ENCODE measurements around the gene ZAP70. TPM values are rescaled to one million over a fixed set of nuclear protein-coding genes. Genes with fewer than 3 reads are reported as not detected.
"Not testable (repeated sequence)": the region's sequence is repeated elsewhere in the genome, so short reads cannot be mapped to it uniquely, and the experiment has no call there.

The ZAP70 gene
- total RNA-seq, 2 experiments from 2014 or later: 218 TPM

GRCh38 chr2:97673915-97674283 lies 39.5 kb upstream of the ZAP70 start:
- H3K4me1 Mint-ChIP-seq (ENCODE audit: low read depth): peaks cover 31% of the 10 kb centered on the region
- peak overlapping the region; percentile 6 for H3K4me3 Mint-ChIP-seq
- ChIA-PET CTCF (interaction anchor here (1.0 to 1.7 kb wide), 2 partner anchors 23 to 83 kb away, joined by 5 to 9 read pairs; no protein-coding TSS in a partner anchor), POLR2A (interaction anchor here (0.7 to 1.7 kb wide), 3 partner anchors 10 to 28 kb away, joined by 3 to 7 read pairs (median 6); partner anchors contain the start of gene COX5B)
- H3K27ac Mint-ChIP-seq: peak overlapping the region; percentile 88
- intact Hi-C loops (cut with micrococcal nuclease): no loop called here
- ATAC-seq (peak; percentile 70), DNase-seq (peak; percentile 87)
- TF ChIP-seq, protein P1, sequence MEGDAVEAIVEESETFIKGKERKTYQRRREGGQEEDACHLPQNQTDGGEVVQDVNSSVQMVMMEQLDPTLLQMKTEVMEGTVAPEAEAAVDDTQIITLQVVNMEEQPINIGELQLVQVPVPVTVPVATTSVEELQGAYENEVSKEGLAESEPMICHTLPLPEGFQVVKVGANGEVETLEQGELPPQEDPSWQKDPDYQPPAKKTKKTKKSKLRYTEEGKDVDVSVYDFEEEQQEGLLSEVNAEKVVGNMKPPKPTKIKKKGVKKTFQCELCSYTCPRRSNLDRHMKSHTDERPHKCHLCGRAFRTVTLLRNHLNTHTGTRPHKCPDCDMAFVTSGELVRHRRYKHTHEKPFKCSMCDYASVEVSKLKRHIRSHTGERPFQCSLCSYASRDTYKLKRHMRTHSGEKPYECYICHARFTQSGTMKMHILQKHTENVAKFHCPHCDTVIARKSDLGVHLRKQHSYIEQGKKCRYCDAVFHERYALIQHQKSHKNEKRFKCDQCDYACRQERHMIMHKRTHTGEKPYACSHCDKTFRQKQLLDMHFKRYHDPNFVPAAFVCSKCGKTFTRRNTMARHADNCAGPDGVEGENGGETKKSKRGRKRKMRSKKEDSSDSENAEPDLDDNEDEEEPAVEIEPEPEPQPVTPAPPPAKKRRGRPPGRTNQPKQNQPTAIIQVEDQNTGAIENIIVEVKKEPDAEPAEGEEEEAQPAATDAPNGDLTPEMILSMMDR (IDR thresholded peaks at IDR 0.05): no peak
- H3K36me3 Mint-ChIP-seq (ENCODE audit: low read depth): peaks cover 2% of the 10 kb centered on the region
- H3K9me3 Mint-ChIP-seq: no peaks in the 10 kb centered on the region
- H3K27me3 Mint-ChIP-seq: peaks cover 1% of the 10 kb centered on the region

- intact Hi-C loops (cut with micrococcal nuclease): no loop called here
- peaks cover 2% of the 10 kb centered on the region for H3K36me3 Mint-ChIP-seq (ENCODE audit: low read depth)
- TF ChIP-seq, protein P1 (IDR thresholded peaks at IDR 0.05): no peak
- H3K27ac Mint-ChIP-seq: no peak overlapping the region
- peaks cover 1% of the 10 kb centered on the region for H3K27me3 Mint-ChIP-seq
- DNase-seq: no peak
- ATAC-seq: no peak
- no peaks in the 10 kb centered on the region for H3K9me3 Mint-ChIP-seq
- ChIA-PET CTCF (interaction anchor here (1.0 to 3.4 kb wide), 6 partner anchors 10 to 85 kb away, joined by 3 to 27 read pairs (median 10); partner anchors contain the start of gene ACTR1B), POLR2A (interaction anchor here (1.0 to 4.2 kb wide), 4 partner anchors 11 to 16 kb away, joined by 3 to 24 read pairs (median 4); partner anchors contain the start of gene ACTR1B)
- H3K4me1 Mint-ChIP-seq (ENCODE audit: low read depth): peaks cover 31% of the 10 kb centered on the region
- H3K4me3 Mint-ChIP-seq: no peak overlapping the region
Observed at GRCh38 chr2:97675430-97676113, 37.8 kb upstream of the ZAP70 start.

DNA sequence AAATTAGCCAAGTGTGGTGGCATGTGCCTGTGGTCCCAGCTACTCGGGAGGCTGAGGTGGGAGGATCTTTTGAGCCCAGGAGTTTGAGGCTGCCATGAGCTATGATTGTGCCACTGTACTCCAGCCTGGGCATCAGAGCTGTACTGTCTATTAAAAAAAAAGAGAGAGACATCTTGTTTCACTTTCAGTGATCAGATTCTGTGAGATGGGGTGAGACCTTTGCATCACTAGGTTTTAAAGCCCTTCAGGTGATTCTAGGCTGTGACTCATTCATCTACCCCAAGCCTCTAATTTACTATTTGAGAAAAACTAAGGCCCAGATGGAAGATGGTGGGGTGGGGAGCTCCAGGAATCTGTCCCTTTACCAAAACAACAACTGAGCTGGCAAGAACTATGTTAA lies 36.8 kb upstream of the ZAP70 start:
- peaks cover 2% of the 10 kb centered on the region for H3K36me3 Mint-ChIP-seq (ENCODE audit: low read depth)
- H3K27ac Mint-ChIP-seq: no peak overlapping the region
- no peaks in the 10 kb centered on the region for H3K9me3 Mint-ChIP-seq
- intact Hi-C loops (cut with micrococcal nuclease): no loop called here
- ATAC-seq: peak; percentile 60
- peaks cover 31% of the 10 kb centered on the region for H3K4me1 Mint-ChIP-seq (ENCODE audit: low read depth)
- H3K4me3 Mint-ChIP-seq: no peak overlapping the region
- ChIA-PET POLR2A (interaction anchor here (0.9 to 4.2 kb wide), 4 partner anchors 12 to 21 kb away, joined by 3 to 24 read pairs (median 4); partner anchors contain the start of gene ACTR1B), CTCF (interaction anchor here (1.2 to 3.4 kb wide), 4 partner anchors 13 to 86 kb away, joined by 4 to 27 read pairs (median 12); partner anchors contain the start of gene ACTR1B)
- TF ChIP-seq, protein P1 (IDR thresholded peaks at IDR 0.05): no peak
- DNase-seq: peak; percentile 22
- peaks cover 1% of the 10 kb centered on the region for H3K27me3 Mint-ChIP-seq

- H3K36me3 Mint-ChIP-seq (ENCODE audit: low read depth): peaks cover 2% of the 10 kb centered on the region
- H3K4me3 Mint-ChIP-seq: no peak overlapping the region
- ChIA-PET POLR2A (interaction anchor here (0.9 to 4.2 kb wide), 3 partner anchors 13 to 19 kb away, joined by 3 to 24 read pairs (median 6); partner anchors contain the start of gene ACTR1B), CTCF (interaction anchor here (3.3 to 3.4 kb wide), 2 partner anchors 14 to 22 kb away, joined by 12 to 27 read pairs; partner anchors contain the start of gene ACTR1B)
- H3K27ac Mint-ChIP-seq: no peak overlapping the region
- TF ChIP-seq, protein P1 (IDR thresholded peaks at IDR 0.05): no peak
- H3K9me3 Mint-ChIP-seq: no peaks in the 10 kb centered on the region
- intact Hi-C loops (cut with micrococcal nuclease): no loop called here
- DNase-seq (no peak), ATAC-seq (no peak)
- peaks cover 1% of the 10 kb centered on the region for H3K27me3 Mint-ChIP-seq
- H3K4me1 Mint-ChIP-seq (ENCODE audit: low read depth): peaks cover 31% of the 10 kb centered on the region
Observed at GRCh38 chr2:97677480-97677879, 35.9 kb upstream of the ZAP70 start.

GRCh38 chr2:97678298-97678697 lies 35.1 kb upstream of the ZAP70 start:
- ChIA-PET POLR2A (interaction anchor here (1.7 to 4.2 kb wide), 2 partner anchors 14 to 18 kb away, joined by 6 to 24 read pairs; partner anchors contain the start of gene ACTR1B), CTCF (interaction anchor here (0.9 to 4.3 kb wide), 4 partner anchors 14 to 88 kb away, joined by 3 to 17 read pairs (median 8); partner anchors contain the start of gene ACTR1B)
- TF ChIP-seq, protein P1 (IDR thresholded peaks at IDR 0.05): no peak
- Mint-ChIP-seq H3K27me3 (peaks cover 1% of the 10 kb centered on the region), H3K9me3 (no peaks in the 10 kb centered on the region), H3K4me3 (no peak overlapping the region), H3K36me3 (ENCODE audit: low read depth) (no peaks in the 10 kb centered on the region), H3K4me1 (ENCODE audit: low read depth) (peaks cover 24% of the 10 kb centered on the region), H3K27ac (no peak overlapping the region)
- ATAC-seq (no peak), DNase-seq (no peak)
- intact Hi-C loops (cut with micrococcal nuclease): no loop called here

GRCh38 chr2:97687235-97687634 lies 26.1 kb upstream of the ZAP70 start:
- CTCF ChIA-PET: interaction anchor here (1.0 to 2.9 kb wide), 5 partner anchors 10 to 61 kb away, joined by 3 to 10 read pairs (median 4); partner anchors contain the start of gene ACTR1B
- POLR2A ChIA-PET: interaction anchor here (0.6 to 2.0 kb wide), 7 partner anchors 8 to 1313 kb away, joined by 3 to 7 read pairs (median 3); partner anchors contain the start of gene ACTR1B
- peak; percentile 27 for ATAC-seq
- peak overlapping the region; percentile 30 for H3K27ac Mint-ChIP-seq
- H3K9me3 Mint-ChIP-seq; H3K4me3 Mint-ChIP-seq; H3K36me3 Mint-ChIP-seq (ENCODE audit: low read depth); intact Hi-C loops (cut with micrococcal nuclease); H3K27me3 Mint-ChIP-seq: not testable (repeated sequence)
- H3K4me1 Mint-ChIP-seq (ENCODE audit: low read depth): peaks cover 13% of the 10 kb centered on the region
- peak; percentile 62 for DNase-seq

Data from activated CD8-positive, alpha-beta T cell treated with anti-CD3 and anti-CD28 coated beads for 36 hours (primary cell).